ENCODE measurements around the gene SKOR1. TPM values are rescaled to one million over a fixed set of nuclear protein-coding genes. Genes with fewer than 3 reads are reported as not detected.

The SKOR1 gene
- total RNA-seq, 2 experiments from 2014 or later = 0.07 to 0.15 TPM

- intact Hi-C loops (cut with micrococcal nuclease) = no loop called here
- CTCF ChIA-PET = interaction anchor here (0.7 to 1.4 kb wide), 4 partner anchors 11 to 367 kb away, joined by 3 to 4 read pairs (median 4); no protein-coding TSS in a partner anchor
- peaks cover 70% of the 10 kb centered on the region for H3K27me3 Mint-ChIP-seq (ENCODE audit: low read depth)
- H3K4me3 Mint-ChIP-seq = peak overlapping the region; percentile 62
- DNase-seq = no peak
- H3K27ac Mint-ChIP-seq = no peak overlapping the region
- no peaks in the 10 kb centered on the region for H3K36me3 Mint-ChIP-seq (ENCODE audit: low read depth)
- H3K9me3 Mint-ChIP-seq = no peaks in the 10 kb centered on the region
- H3K4me1 Mint-ChIP-seq (ENCODE audit: low read depth) = peaks cover 51% of the 10 kb centered on the region
Observed at GRCh38 chr15:67823314-67824196, 1.8 kb upstream of the SKOR1 start.

- Mint-ChIP-seq H3K27ac (no peak overlapping the region), H3K4me1 (ENCODE audit: low read depth) (peaks cover 58% of the 10 kb centered on the region), H3K4me3 (peak overlapping the region; percentile 62), H3K27me3 (ENCODE audit: low read depth) (peaks cover 74% of the 10 kb centered on the region), H3K36me3 (ENCODE audit: low read depth) (no peaks in the 10 kb centered on the region), H3K9me3 (no peaks in the 10 kb centered on the region)
- no peak for DNase-seq
- CTCF ChIA-PET = interaction anchor here (0.7 to 1.4 kb wide), 3 partner anchors 10 to 368 kb away, joined by 3 to 4 read pairs (median 3); no protein-coding TSS in a partner anchor
- intact Hi-C loops (cut with micrococcal nuclease) = no loop called here
Observed at GRCh38 chr15:67824197-67824968, 926 bp upstream of the SKOR1 start.

- intact Hi-C loops (cut with micrococcal nuclease) = no loop called here
- CTCF ChIA-PET = interaction anchor here (1.0 kb wide), 1 partner anchor 369 kb away, joined by 3 read pairs; no protein-coding TSS in a partner anchor
- no peak overlapping the region for H3K27ac Mint-ChIP-seq
- no peaks in the 10 kb centered on the region for H3K36me3 Mint-ChIP-seq (ENCODE audit: low read depth)
- H3K27me3 Mint-ChIP-seq (ENCODE audit: low read depth) = peaks cover 72% of the 10 kb centered on the region
- peaks cover 53% of the 10 kb centered on the region for H3K4me1 Mint-ChIP-seq (ENCODE audit: low read depth)
- no peaks in the 10 kb centered on the region for H3K9me3 Mint-ChIP-seq
- peak overlapping the region; percentile 6 for H3K4me3 Mint-ChIP-seq
- no peak for DNase-seq
Observed at GRCh38 chr15:67825881-67826716, 790 bp downstream of the SKOR1 start.

GRCh38 chr15:67826717-67827561, 1.6 kb downstream of the SKOR1 start:
- H3K36me3 Mint-ChIP-seq (ENCODE audit: low read depth) = no peaks in the 10 kb centered on the region
- no peak for DNase-seq
- intact Hi-C loops (cut with micrococcal nuclease) = no loop called here
- CTCF ChIA-PET = interaction anchor here (1.0 kb wide), 1 partner anchor 370 kb away, joined by 3 read pairs; no protein-coding TSS in a partner anchor
- peaks cover 45% of the 10 kb centered on the region for H3K4me1 Mint-ChIP-seq (ENCODE audit: low read depth)
- H3K27me3 Mint-ChIP-seq (ENCODE audit: low read depth) = peaks cover 71% of the 10 kb centered on the region
- no peak overlapping the region for H3K4me3 Mint-ChIP-seq
- no peak overlapping the region for H3K27ac Mint-ChIP-seq
- no peaks in the 10 kb centered on the region for H3K9me3 Mint-ChIP-seq

- H3K4me3 Mint-ChIP-seq = no peak overlapping the region
- H3K27ac Mint-ChIP-seq = no peak overlapping the region
- no peak for DNase-seq
- no peaks in the 10 kb centered on the region for H3K36me3 Mint-ChIP-seq (ENCODE audit: low read depth)
- CTCF ChIA-PET = no interaction called here
- intact Hi-C loops (cut with micrococcal nuclease) = no loop called here
- H3K9me3 Mint-ChIP-seq = no peaks in the 10 kb centered on the region
- peaks cover 70% of the 10 kb centered on the region for H3K27me3 Mint-ChIP-seq (ENCODE audit: low read depth)
- peaks cover 38% of the 10 kb centered on the region for H3K4me1 Mint-ChIP-seq (ENCODE audit: low read depth)
Observed at GRCh38 chr15:67827562-67828277, 2.4 kb downstream of the SKOR1 start.

GRCh38 chr15:67828278-67828968, 3.1 kb downstream of the SKOR1 start:
- intact Hi-C loops (cut with micrococcal nuclease) = no loop called here
- Mint-ChIP-seq H3K27me3 (ENCODE audit: low read depth) (peaks cover 74% of the 10 kb centered on the region), H3K27ac (no peak overlapping the region), H3K36me3 (ENCODE audit: low read depth) (no peaks in the 10 kb centered on the region), H3K4me1 (ENCODE audit: low read depth) (peaks cover 44% of the 10 kb centered on the region), H3K9me3 (no peaks in the 10 kb centered on the region), H3K4me3 (no peak overlapping the region)
- no peak for DNase-seq
- CTCF ChIA-PET = interaction anchor here (1.3 kb wide), 1 partner anchor 371 kb away, joined by 6 read pairs; no protein-coding TSS in a partner anchor

GRCh38 chr15:67828969-67829646, 3.8 kb downstream of the SKOR1 start:
- Mint-ChIP-seq H3K9me3 (no peaks in the 10 kb centered on the region), H3K27me3 (ENCODE audit: low read depth) (peaks cover 73% of the 10 kb centered on the region), H3K4me3 (no peak overlapping the region), H3K36me3 (ENCODE audit: low read depth) (no peaks in the 10 kb centered on the region), H3K4me1 (ENCODE audit: low read depth) (peaks cover 42% of the 10 kb centered on the region), H3K27ac (no peak overlapping the region)
- CTCF ChIA-PET = interaction anchor here (1.3 kb wide), 1 partner anchor 372 kb away, joined by 6 read pairs; no protein-coding TSS in a partner anchor
- intact Hi-C loops (cut with micrococcal nuclease) = no loop called here
- no peak for DNase-seq

- peaks cover 46% of the 10 kb centered on the region for H3K4me1 Mint-ChIP-seq (ENCODE audit: low read depth)
- CTCF ChIA-PET = interaction anchor here (1.3 kb wide), 1 partner anchor 372 kb away, joined by 6 read pairs; no protein-coding TSS in a partner anchor
- no peaks in the 10 kb centered on the region for H3K36me3 Mint-ChIP-seq (ENCODE audit: low read depth)
- no peaks in the 10 kb centered on the region for H3K9me3 Mint-ChIP-seq
- H3K4me3 Mint-ChIP-seq = no peak overlapping the region
- H3K27me3 Mint-ChIP-seq (ENCODE audit: low read depth) = peaks cover 72% of the 10 kb centered on the region
- no peak for DNase-seq
- intact Hi-C loops (cut with micrococcal nuclease) = no loop called here
- no peak overlapping the region for H3K27ac Mint-ChIP-seq
Observed at GRCh38 chr15:67829647-67830504, 4.6 kb downstream of the SKOR1 start.

GRCh38 chr15:67831363-67831762, 6.1 kb downstream of the SKOR1 start:
- CTCF ChIA-PET = interaction anchor here (1.1 to 2.3 kb wide), 2 partner anchors 330 to 374 kb away, joined by 3 to 9 read pairs; no protein-coding TSS in a partner anchor
- no peak for DNase-seq
- Mint-ChIP-seq H3K27me3 (ENCODE audit: low read depth) (peaks cover 71% of the 10 kb centered on the region), H3K36me3 (ENCODE audit: low read depth) (no peaks in the 10 kb centered on the region), H3K9me3 (no peaks in the 10 kb centered on the region), H3K27ac (no peak overlapping the region), H3K4me1 (ENCODE audit: low read depth) (peaks cover 45% of the 10 kb centered on the region), H3K4me3 (no peak overlapping the region)
- intact Hi-C loops (cut with micrococcal nuclease) = no loop called here

Data from activated naive CD4-positive, alpha-beta T cell treated with anti-CD3 and anti-CD28 coated beads for 36 hours (primary cell).